SK-N-SH treated with all-trans-retinoic acid at 6 μM for 48 hours (cell line): ENCODE data around the gene DYSF.

Source experiments
- ATAC-seq: fragments of 200-7000 bp; cut with Tn5 transposase; 3 replicates; pipeline ENCODE4 v1.9.1; 2020; ENCODE audit warnings: mild to moderate bottlenecking, moderate library complexity
- ARNTL ChIP-seq: fragments of 450-650 bp; formaldehyde crosslinking; IDR thresholded peaks from 2 replicates; pipeline ENCODE4 v1.5.0; 2020; ENCODE audit warnings: low read depth, mild to moderate bottlenecking, moderate library complexity, borderline replicate concordance
- BACH2 ChIP-seq: fragments of 250-450 bp; sonication (Bioruptor Pico); IDR thresholded peaks from 2 replicates; pipeline ENCODE4 v1.9.0; 2021; ENCODE audit warnings: mild to moderate bottlenecking, borderline replicate concordance
- CSDC2 ChIP-seq: fragments of 250-450 bp; sonication (Bioruptor Pico); IDR thresholded peaks from 2 replicates; pipeline ENCODE4 v1.5.0; 2020; ENCODE audit warnings: mild to moderate bottlenecking, moderate library complexity
- ESRRG ChIP-seq: fragments of 250-450 bp; sonication (Bioruptor Pico); IDR thresholded peaks from 2 replicates; pipeline ENCODE4 v1.6.1; 2021; ENCODE audit warnings: mild to moderate bottlenecking
- GLIS3 ChIP-seq: fragments of 250-450 bp; sonication (Bioruptor Pico); IDR thresholded peaks from 2 replicates; pipeline ENCODE4 v1.5.0; 2020; ENCODE audit warnings: mild to moderate bottlenecking, moderate library complexity
- ISL1 ChIP-seq: fragments of 250-450 bp; sonication (Bioruptor Pico); IDR thresholded peaks from 2 replicates; pipeline ENCODE4 v2.1.2; 2022; ENCODE audit warnings: mild to moderate bottlenecking, moderate library complexity
- OSR1 ChIP-seq: fragments of 250-450 bp; sonication (Bioruptor Pico); IDR thresholded peaks from 2 replicates; pipeline ENCODE4 v1.8.0; 2022; ENCODE audit warnings: moderate library complexity, mild to moderate bottlenecking, inconsistent platforms
- POU6F1 ChIP-seq: fragments of 250-450 bp; sonication (Bioruptor Pico); IDR thresholded peaks from 2 replicates; pipeline ENCODE4 v1.8.0; 2021; ENCODE audit warnings: low read depth, mild to moderate bottlenecking, moderate library complexity, borderline replicate concordance
- PPARA ChIP-seq: fragments of 250-450 bp; sonication (Bioruptor Pico); IDR thresholded peaks from 2 replicates; pipeline ENCODE4 v1.5.0; 2020; ENCODE audit warnings: mild to moderate bottlenecking, borderline replicate concordance
- RARB ChIP-seq: fragments of 250-450 bp; sonication (Bioruptor Pico); IDR thresholded peaks from 2 replicates; pipeline ENCODE4 v1.8.0; 2021; ENCODE audit warnings: mild to moderate bottlenecking, moderate library complexity
- SNAI2 ChIP-seq: fragments of 250-450 bp; sonication (Bioruptor Pico); IDR thresholded peaks from 2 replicates; pipeline ENCODE4 v1.5.0; 2020; ENCODE audit warnings: mild to moderate bottlenecking, moderate library complexity
- TCF4 ChIP-seq: fragments of 250-450 bp; sonication (Bioruptor Pico); IDR thresholded peaks from 2 replicates; pipeline ENCODE4 v1.8.0; 2021; ENCODE audit warnings: mild to moderate bottlenecking, moderate library complexity, borderline replicate concordance
- TOX ChIP-seq: fragments of 250-450 bp; sonication (Bioruptor Pico); IDR thresholded peaks from 2 replicates; pipeline ENCODE4 v1.8.0; 2021; ENCODE audit warnings: mild to moderate bottlenecking, moderate library complexity, borderline replicate concordance
- TSHZ2 ChIP-seq: fragments of 250-450 bp; sonication (Bioruptor Pico); IDR thresholded peaks from 2 replicates; pipeline ENCODE4 v1.5.0; 2020; ENCODE audit warnings: mild to moderate bottlenecking, moderate library complexity
- ZC3H10 ChIP-seq: fragments of 250-450 bp; sonication (Bioruptor Pico); IDR thresholded peaks from 2 replicates; pipeline ENCODE4 v1.5.1; 2021; ENCODE audit warnings: mild to moderate bottlenecking, moderate library complexity
- ZFP3 ChIP-seq: fragments of 250-450 bp; sonication (Bioruptor Pico); IDR thresholded peaks from 2 replicates; pipeline ENCODE4 v1.5.0; 2020; ENCODE audit warnings: mild to moderate bottlenecking, moderate library complexity
- ZFP30 ChIP-seq: fragments of 450-650 bp; formaldehyde crosslinking; IDR thresholded peaks from 2 replicates; pipeline ENCODE4 v1.5.0; 2022; ENCODE audit warnings: mild to moderate bottlenecking, moderate library complexity
- ZNF565 ChIP-seq: fragments of 450-650 bp; formaldehyde crosslinking; conservative IDR thresholded peaks from 2 replicates; pipeline ENCODE4 v1.5.0; 2020; ENCODE audit warnings: low read depth, mild to moderate bottlenecking, moderate library complexity
- ZNF70 ChIP-seq: fragments of 450-650 bp; formaldehyde crosslinking; IDR thresholded peaks from 2 replicates; pipeline ENCODE4 v1.5.0; 2020; ENCODE audit warnings: mild to moderate bottlenecking, moderate library complexity
- ZNF8 ChIP-seq: fragments of 450-650 bp; formaldehyde crosslinking; IDR thresholded peaks from 2 replicates; pipeline ENCODE4 v1.5.0; 2020; ENCODE audit warnings: mild to moderate bottlenecking, moderate library complexity
- TF ChIP-seq, protein P1 (sequence below): fragments of 250-450 bp; sonication (Bioruptor Pico); IDR thresholded peaks from 2 replicates; pipeline ENCODE4 v1.5.1; 2020; ENCODE audit warnings: low read depth, mild to moderate bottlenecking, moderate library complexity
- TF ChIP-seq, protein P2 (sequence below): fragments of 250-450 bp; sonication (Bioruptor Pico); IDR thresholded peaks from 2 replicates; pipeline ENCODE4 v1.8.0; 2020; ENCODE audit warnings: mild to moderate bottlenecking, moderate library complexity, borderline replicate concordance
- TF ChIP-seq, protein P3 (sequence below): fragments of 250-450 bp; sonication (Bioruptor Pico); IDR thresholded peaks from 2 replicates; pipeline ENCODE4 v1.5.1; 2021; ENCODE audit warnings: mild to moderate bottlenecking, moderate library complexity

The DYSF gene

DNA sequence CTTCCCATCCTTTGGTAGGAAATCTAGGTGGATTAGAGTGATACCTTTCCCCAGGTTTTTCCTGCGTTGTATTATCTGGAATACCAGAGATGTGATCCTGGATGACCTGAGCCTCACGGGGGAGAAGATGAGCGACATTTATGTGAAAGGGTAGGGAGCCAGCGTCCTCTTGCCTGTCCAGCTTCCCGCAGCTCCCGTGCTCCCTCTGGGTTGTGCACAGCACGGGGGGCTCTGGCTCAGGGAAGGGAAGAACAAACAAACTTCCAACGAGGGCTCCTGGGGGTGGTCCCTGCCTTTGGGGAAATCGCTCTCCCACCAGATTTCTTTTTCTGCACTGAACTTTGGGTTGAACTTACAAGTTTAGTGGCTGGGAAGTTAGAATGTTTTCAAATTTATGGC lies 215.7 kb downstream of the DYSF start (continued):
- TF ChIP-seq ISL1 (CRISPR knock-in tag) = no peak
- TF ChIP-seq ESRRG (CRISPR knock-in tag) = no peak
- no peak for TF ChIP-seq SNAI2 (CRISPR knock-in tag)

- TF ChIP-seq ISL1 (CRISPR knock-in tag) (no peak), ESRRG (CRISPR knock-in tag) (no peak), ZC3H10 (CRISPR knock-in tag) (no peak), ZNF70 (CRISPR knock-in tag) (no peak), TOX (no peak), TCF4 (no peak)
- TF ChIP-seq, protein P1, sequence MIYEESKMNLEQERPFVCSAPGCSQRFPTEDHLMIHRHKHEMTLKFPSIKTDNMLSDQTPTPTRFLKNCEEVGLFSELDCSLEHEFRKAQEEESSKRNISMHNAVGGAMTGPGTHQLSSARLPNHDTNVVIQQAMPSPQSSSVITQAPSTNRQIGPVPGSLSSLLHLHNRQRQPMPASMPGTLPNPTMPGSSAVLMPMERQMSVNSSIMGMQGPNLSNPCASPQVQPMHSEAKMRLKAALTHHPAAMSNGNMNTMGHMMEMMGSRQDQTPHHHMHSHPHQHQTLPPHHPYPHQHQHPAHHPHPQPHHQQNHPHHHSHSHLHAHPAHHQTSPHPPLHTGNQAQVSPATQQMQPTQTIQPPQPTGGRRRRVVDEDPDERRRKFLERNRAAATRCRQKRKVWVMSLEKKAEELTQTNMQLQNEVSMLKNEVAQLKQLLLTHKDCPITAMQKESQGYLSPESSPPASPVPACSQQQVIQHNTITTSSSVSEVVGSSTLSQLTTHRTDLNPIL (CRISPR knock-in tag) = no peak
- no peak for ATAC-seq
These were observed 216.5 kb downstream of the DYSF start for GRCh38 chr2:71669628-71670429.

GRCh38 chr2:71670430-71670795 lies 217.1 kb downstream of the DYSF start:
- ATAC-seq = no peak
- TF ChIP-seq ESRRG (CRISPR knock-in tag) (no peak), OSR1 (CRISPR knock-in tag) (no peak), ZNF565 (CRISPR knock-in tag) (no peak), TSHZ2 (CRISPR knock-in tag) (no peak), SNAI2 (CRISPR knock-in tag) (no peak), TCF4 (no peak), PPARA (CRISPR knock-in tag) (no peak), ARNTL (CRISPR knock-in tag) (no peak), ZNF8 (CRISPR knock-in tag) (no peak), ZC3H10 (CRISPR knock-in tag) (no peak), CSDC2 (CRISPR knock-in tag) (no peak), ZFP3 (no peak), ZFP30 (CRISPR knock-in tag) (no peak), GLIS3 (no peak), ISL1 (CRISPR knock-in tag) (no peak)
- TF ChIP-seq, protein P2, sequence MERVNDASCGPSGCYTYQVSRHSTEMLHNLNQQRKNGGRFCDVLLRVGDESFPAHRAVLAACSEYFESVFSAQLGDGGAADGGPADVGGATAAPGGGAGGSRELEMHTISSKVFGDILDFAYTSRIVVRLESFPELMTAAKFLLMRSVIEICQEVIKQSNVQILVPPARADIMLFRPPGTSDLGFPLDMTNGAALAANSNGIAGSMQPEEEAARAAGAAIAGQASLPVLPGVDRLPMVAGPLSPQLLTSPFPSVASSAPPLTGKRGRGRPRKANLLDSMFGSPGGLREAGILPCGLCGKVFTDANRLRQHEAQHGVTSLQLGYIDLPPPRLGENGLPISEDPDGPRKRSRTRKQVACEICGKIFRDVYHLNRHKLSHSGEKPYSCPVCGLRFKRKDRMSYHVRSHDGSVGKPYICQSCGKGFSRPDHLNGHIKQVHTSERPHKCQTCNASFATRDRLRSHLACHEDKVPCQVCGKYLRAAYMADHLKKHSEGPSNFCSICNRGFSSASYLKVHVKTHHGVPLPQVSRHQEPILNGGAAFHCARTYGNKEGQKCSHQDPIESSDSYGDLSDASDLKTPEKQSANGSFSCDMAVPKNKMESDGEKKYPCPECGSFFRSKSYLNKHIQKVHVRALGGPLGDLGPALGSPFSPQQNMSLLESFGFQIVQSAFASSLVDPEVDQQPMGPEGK (CRISPR knock-in tag) = no peak
- TF ChIP-seq, protein P3, sequence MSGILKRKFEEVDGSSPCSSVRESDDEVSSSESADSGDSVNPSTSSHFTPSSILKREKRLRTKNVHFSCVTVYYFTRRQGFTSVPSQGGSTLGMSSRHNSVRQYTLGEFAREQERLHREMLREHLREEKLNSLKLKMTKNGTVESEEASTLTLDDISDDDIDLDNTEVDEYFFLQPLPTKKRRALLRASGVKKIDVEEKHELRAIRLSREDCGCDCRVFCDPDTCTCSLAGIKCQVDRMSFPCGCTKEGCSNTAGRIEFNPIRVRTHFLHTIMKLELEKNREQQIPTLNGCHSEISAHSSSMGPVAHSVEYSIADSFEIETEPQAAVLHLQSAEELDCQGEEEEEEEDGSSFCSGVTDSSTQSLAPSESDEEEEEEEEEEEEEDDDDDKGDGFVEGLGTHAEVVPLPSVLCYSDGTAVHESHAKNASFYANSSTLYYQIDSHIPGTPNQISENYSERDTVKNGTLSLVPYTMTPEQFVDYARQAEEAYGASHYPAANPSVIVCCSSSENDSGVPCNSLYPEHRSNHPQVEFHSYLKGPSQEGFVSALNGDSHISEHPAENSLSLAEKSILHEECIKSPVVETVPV (CRISPR knock-in tag) = no peak

DNA sequence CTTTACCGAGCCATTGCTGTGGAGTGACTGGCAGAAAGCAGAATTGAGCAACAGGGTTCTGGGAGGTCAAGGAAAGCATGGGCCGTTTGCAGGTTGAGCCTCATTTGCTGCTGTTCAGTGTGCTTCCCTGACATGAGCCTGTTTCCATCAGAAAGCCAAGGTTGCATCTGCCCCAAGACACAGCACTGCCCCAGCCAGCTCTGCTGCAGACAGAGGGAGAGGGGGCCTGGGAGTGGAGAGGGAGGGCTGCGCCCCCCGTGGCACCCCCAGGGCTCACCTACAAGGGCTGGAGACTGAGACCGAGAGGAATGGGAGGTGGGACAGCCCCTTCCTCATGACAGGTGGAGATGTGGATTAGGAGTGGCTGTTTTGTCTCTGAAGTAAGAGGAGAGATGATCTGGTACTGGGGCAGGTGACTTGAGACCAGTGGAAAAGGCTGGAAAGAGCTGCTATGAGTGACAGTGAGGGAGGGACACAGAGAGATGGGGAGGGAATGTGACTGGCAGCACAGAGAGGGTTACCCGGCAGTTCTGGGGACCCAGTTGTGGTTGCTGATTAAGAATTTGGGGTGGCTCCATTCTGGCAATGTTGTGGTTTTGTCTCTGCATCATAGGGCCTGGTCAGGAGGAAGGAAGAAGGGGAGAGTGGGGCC lies 218.0 kb downstream of the DYSF start:
- ATAC-seq = no peak
- TF ChIP-seq TCF4 (no peak), PPARA (CRISPR knock-in tag) (no peak), GLIS3 (no peak), SNAI2 (CRISPR knock-in tag) (no peak), RARB (CRISPR knock-in tag) (no peak), BACH2 (CRISPR knock-in tag) (no peak), ZC3H10 (CRISPR knock-in tag) (no peak), ZFP3 (no peak), ZNF8 (CRISPR knock-in tag) (no peak), TOX (no peak), POU6F1 (CRISPR knock-in tag) (no peak)
- TF ChIP-seq, protein P1 (CRISPR knock-in tag) = no peak
- TF ChIP-seq, protein P3 (CRISPR knock-in tag) = no peak
